GM21447 (cell line): ENCODE results near the gene LPAR3.
"Not testable (repeated sequence)": the region's sequence is repeated elsewhere in the genome, so short reads cannot be mapped to it uniquely, and the experiment has no call there.

Experiments used
- ATAC-seq: cut with Tn5 transposase; IDR thresholded peaks from one replicate; pipeline ENCODE4 v1.9.1; 2021; ENCODE audit not compliant: unreplicated experiment

The LPAR3 gene

GRCh38 chr1:84907095-84907827 lies 14.3 kb upstream of the LPAR3 start:
- no peak for ATAC-seq

GRCh38 chr1:84902727-84903126 lies 9.7 kb upstream of the LPAR3 start:
- ATAC-seq, result not testable (repeated sequence)

GRCh38 chr1:84899969-84900368 lies 7.0 kb upstream of the LPAR3 start:
- no peak for ATAC-seq

- no peak for ATAC-seq
These were observed 3.3 kb upstream of the LPAR3 start for GRCh38 chr1:84896279-84896678.

- ATAC-seq, result no peak
These were observed 2.4 kb downstream of the LPAR3 start for GRCh38 chr1:84890566-84890965.

- no peak for ATAC-seq
These were observed 3.6 kb downstream of the LPAR3 start for GRCh38 chr1:84889437-84889836.

- no peak for ATAC-seq
These were observed 4.3 kb downstream of the LPAR3 start for GRCh38 chr1:84888753-84889152.

- ATAC-seq, result no peak
These were observed 5.6 kb downstream of the LPAR3 start for GRCh38 chr1:84887261-84887934.

GRCh38 chr1:84885469-84885868 lies 7.5 kb downstream of the LPAR3 start:
- ATAC-seq, result no peak

GRCh38 chr1:84884671-84885389 lies 8.2 kb downstream of the LPAR3 start:
- no peak for ATAC-seq

- ATAC-seq, result no peak
These were observed 9.7 kb downstream of the LPAR3 start for GRCh38 chr1:84883286-84883685.

- no peak for ATAC-seq
These were observed 15.4 kb downstream of the LPAR3 start for GRCh38 chr1:84877592-84877991.

GRCh38 chr1:84876353-84876752 lies 16.7 kb downstream of the LPAR3 start:
- ATAC-seq, result no peak

GRCh38 chr1:84873366-84873765 lies 19.6 kb downstream of the LPAR3 start:
- no peak for ATAC-seq

- no peak for ATAC-seq
These were observed 20.2 kb downstream of the LPAR3 start for GRCh38 chr1:84872696-84873355.

- ATAC-seq, result no peak
These were observed 21.8 kb downstream of the LPAR3 start for GRCh38 chr1:84871181-84871580.

- ATAC-seq, result no peak
These were observed 22.4 kb downstream of the LPAR3 start for GRCh38 chr1:84870591-84870990.

GRCh38 chr1:84869720-84870119 lies 23.3 kb downstream of the LPAR3 start:
- no peak for ATAC-seq

- ATAC-seq, result peak; percentile 90
These were observed 30.2 kb downstream of the LPAR3 start for GRCh38 chr1:84862810-84863251.

GRCh38 chr1:84861988-84862644 lies 30.9 kb downstream of the LPAR3 start:
- peak; percentile 20 for ATAC-seq

- ATAC-seq, result no peak
These were observed 31.5 kb downstream of the LPAR3 start for GRCh38 chr1:84861516-84861915.
